C4-2B (cell line): ENCODE data around the gene TUG1.

Source experiments
- CTCF ChIP-seq: fragments of 450-650 bp; conservative IDR thresholded peaks from 2 replicates; pipeline ENCODE4 v1.5.1; 2017; ENCODE audit warnings: mild to moderate bottlenecking
- ZFX ChIP-seq: fragments of 450-650 bp; IDR thresholded peaks from 2 replicates; pipeline ENCODE4 v1.6.1; 2017

- no peak for TF ChIP-seq CTCF
- TF ChIP-seq ZFX, result no peak
Observed at GRCh38 chr22:30921108-30921507, 48.0 kb upstream of the TUG1 start.
